Measurements from ENCODE around the gene METTL18.

The METTL18 gene

DNA sequence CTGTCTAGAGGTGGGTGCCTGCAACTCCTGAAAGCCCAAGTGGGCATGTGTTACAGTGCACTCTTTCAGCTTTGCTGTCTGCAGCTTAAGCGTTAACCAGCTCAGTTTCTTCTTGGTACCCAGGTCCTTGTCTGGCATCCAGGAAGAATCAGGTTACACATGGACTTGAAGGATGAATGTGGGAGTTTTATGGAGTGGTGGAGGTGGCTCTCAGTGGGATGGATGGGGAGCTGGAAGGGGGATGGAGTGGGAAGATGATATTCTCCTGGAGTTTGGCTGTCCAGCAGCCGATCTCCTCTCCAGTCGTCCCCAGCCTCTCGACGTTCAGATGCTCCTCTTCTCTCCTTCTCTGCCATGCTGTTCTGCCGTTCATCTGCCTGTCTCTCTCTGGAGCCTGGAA is 9.4 kb downstream of the METTL18 start:
- DNase-seq (ENCODE audit: low read depth in 2 of 2) = no peak

DNA sequence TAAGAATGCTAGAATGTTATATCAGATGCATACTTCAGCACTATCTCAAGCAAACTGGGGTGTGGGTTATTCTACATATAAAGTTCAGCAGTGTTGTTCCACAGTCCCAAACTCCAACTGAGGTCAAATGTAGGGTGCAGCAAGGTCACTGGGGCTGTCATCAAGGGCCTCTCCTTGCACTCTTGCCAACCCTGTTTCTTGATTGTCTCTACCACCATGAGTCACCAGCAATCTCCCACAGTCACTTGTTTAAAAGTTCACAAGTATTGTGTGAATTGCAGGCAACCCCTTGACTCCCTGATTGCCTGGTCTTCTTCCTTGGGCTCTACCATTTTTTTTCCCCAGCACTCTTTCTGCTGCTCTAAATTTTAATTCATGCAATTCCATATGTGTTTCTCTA is 10.6 kb downstream of the METTL18 start:
- DNase-seq (ENCODE audit: low read depth in 2 of 2) = no peak

DNA sequence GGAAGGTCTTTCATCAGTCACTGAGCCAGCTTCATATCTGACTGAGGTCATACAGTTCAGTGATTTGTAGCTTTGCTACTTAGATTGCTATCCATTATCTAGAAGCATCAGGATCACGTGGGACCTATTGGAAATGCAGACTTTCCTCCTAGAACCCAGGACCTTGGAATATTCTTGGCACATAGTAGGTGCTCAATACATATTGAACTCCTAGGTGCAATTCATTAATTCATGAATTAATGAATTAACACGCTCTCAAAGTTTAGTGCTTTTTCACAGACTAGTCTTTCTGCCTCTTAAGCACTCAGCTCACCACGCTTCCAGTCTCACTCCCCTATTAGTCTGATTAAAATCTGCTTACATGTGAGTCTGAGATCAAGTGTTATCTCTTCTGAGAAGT is 12.1 kb downstream of the METTL18 start:
- DNase-seq (ENCODE audit: low read depth in 2 of 2) = no peak

DNA sequence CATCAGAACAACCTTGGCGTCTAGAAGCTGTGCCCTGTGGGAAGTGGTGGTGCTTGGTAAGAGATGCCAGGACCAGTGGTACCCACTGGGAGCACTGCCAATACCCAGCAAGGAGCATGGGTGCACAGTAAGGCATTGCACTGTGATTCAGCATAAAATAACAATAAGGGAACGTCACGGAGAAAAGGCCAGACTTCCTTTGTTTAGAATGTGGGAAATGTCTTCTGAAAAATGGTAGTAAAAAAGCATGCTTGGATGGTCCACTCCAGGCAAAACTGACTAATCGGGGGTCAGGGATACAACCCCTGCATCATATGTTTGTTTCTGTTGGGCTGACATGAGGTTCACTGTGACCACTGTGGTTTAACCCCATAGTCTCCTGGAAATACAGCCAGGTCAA is 14.7 kb downstream of the METTL18 start:
- no peak for DNase-seq (ENCODE audit: low read depth in 2 of 2)

DNA sequence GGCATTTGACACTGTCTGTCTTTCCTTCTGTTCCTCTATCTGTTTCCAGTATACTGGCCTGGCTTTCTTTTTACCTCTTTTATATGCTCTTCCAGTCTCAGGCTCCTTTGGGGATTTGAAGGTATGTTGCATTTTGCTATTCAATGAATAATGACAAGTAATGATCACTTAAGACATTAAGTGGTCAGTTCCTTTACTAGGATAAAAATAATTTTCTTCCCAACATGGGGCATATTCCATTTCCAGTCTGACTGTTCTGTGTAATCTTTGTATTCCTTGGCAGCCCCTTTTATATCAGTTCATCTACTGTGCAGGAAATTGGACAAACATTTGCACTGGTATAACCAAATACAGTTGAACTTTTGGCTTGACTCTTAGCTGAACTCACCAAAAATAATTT is 15.6 kb downstream of the METTL18 start:
- DNase-seq (ENCODE audit: low read depth in 2 of 2) = no peak

DNA sequence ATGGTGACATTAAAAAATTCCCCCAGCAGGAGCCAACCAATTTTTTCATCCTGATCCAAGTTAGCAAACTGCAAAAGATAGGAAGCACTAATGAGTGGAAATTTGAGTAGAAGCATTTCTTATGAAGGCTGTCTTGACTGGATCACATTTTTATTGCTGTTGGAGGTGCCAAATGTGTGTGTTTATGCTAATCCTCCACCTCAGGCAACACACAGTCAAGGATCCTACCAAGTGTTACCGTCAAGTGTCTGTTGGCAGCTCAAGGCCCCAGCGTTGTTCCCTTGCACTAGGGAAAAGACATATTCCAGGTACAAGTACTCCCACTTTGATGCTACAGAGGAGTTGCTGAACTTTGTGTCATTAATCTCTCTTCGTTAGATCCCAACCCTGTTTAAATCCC is 18.3 kb downstream of the METTL18 start:
- DNase-seq (ENCODE audit: low read depth in 2 of 2) = no peak

DNA sequence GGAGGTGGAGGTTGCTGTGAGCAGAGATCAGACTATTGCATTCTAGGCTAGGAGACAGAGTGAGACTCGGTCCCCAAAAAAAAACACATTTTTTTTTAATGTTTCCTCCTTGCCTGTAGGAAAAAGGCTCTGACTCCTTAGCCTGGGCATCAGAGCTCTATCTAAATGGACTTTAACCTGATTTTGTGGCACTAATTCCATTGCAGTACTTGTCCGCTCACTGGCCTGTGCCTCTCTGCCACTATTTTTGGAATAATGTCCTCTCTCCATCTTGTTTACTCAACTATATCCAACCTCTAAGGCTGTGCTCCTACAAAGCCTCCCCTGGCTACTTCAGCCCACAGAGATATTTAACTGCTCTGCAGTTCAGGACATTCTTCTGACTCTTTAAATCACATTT is 26.5 kb downstream of the METTL18 start:
- DNase-seq (ENCODE audit: low read depth in 2 of 2) = no peak

DNA sequence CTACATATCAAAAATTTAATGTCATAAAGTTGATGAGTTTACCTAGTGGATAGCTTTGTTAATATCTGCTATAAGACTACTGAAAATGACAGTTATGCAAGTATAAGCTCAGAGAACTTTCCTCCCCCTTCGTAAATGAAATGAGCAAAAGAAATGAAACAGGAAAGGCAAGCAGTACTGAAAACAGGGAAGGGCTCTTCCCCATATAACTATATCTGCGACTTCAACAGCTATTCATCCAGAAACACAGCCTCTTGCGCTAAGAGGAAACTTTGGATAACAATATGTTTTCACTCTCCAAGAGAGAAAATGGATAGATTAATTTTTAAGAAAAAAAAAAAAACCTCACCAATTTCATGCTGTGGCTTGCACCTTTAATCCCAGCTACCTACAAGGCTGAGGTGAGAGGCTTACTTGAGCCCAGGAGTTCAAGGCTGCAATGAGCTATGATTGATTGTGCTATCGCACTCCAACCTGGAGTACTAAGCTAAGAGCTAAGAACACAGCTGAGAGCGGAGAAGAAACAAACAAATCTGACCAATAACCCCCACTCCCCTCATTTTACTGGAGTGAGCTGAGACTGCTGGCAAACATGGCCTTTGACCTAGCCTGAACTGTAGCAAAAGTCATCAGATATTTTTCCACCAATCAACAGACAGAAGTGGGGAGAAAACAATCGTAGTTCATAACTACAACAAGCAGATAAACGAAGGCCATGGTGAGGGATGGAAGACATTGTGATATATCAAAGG is 29.0 kb downstream of the METTL18 start:
- DNase-seq (ENCODE audit: low read depth in 2 of 2) = no peak

DNA sequence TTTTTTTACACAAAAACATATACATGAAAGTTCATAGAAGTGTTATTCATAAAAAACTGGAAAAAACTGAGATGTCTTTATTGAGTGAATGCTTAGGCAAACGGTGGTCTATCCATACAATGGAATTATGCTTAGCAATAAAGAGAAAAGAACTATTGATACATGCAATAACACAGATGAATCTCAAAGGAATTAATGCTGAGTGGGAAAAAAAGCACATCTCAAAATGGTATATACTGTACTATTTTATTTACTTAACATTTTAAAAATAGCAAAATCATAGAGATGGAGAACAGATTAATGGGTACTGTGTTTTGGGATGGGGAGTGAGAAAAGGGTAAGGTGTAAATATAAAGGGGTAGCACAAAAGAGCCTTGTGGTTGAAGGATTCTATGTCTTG is 29.8 kb downstream of the METTL18 start:
- DNase-seq (ENCODE audit: low read depth in 2 of 2) = no peak

DNA sequence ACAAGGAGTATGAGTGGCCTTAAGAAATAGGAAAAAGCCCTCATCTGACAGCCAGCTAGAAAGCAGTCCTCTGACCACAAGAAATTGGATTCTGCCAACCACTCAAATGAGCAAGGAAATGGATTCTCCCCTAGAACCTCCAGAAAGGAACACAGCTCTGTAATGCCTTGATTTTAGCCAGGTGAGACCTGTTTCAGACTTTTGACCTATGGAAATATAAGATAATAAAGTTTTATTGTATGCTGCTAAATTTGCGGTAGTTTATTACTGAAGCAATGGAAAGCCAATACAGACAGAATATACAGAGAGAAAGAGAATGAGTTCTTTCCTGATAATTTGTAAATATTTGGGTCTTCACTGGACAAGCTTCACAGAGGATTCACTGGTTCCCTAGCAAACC is 32.0 kb downstream of the METTL18 start:
- DNase-seq (ENCODE audit: low read depth in 2 of 2) = no peak

DNA sequence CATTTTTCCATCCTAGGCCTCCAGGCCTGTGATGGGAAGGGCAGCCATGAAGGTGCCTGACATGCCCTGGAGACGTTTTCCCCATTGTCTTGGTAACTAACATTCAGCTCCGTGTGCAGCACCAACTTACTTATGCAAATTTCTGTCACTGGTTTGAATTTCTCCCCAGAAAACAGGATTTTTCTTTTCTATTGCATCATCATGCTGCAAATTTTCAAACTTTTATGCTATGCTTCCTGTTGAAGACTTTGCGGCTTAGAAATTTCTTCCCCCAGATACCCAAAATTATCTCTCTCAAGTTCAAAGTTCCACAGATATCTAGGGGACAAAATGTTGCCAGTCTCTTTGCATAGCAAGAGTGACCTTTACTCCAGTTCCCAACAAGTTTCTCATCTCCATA is 35.7 kb downstream of the METTL18 start:
- DNase-seq (ENCODE audit: low read depth in 2 of 2) = no peak

DNA sequence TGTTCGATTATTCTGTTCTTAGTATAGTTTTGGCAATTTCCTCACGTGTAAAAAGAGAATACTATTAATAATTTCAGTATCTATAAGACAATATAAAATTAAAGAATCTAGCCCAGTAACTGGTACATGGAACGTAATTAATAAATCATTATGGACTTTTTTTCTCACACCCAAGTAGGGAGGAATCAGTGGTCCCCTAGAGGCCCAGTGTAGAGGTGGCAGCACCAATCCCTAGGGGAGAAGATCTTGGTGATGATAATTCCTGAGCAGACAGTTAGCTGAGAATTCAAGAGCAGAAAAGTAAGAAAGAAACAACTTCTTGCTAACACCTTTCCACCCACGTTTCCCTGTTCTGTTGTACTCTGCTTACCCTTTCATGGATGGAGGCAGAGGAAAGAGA is 41.2 kb downstream of the METTL18 start:
- no peak for DNase-seq (ENCODE audit: low read depth in 2 of 2)

DNA sequence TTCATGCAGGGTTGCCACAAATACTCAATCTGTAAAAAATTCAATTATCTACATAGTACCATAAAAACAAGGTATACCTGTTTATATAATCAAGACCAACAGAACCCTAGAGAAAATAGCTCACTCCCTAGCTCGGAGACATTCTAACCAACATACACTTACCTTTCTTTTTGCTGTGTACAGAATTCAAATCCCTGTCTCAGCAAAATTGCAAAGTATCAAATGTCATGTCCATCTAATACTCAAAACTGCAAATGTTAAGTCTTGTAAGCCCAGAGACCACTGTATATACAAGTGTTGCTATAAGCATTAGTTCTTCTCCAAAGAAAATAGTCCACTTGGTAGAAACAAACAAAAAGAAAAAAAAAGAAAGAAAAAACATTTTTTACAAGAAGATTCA is 44.7 kb downstream of the METTL18 start:
- no peak for DNase-seq (ENCODE audit: low read depth in 2 of 2)

DNA sequence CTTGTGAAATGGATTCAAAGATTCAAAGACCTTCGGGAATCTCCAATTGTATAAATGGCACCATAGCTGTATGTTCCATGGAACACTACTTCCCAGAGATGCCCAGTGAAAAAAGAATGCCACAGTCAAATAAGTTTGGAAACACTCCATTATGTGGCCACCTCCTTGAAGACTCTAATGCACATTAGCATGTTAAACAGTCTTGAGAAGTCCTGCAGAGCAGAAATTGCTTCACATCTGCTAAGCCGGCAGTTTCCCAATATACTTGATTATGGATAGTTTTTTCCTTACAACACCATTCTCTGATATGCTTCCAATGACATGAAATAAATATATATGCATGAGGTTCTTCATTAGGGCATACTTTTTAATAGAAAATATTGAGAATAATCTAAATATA is 48.2 kb downstream of the METTL18 start:
- no peak for DNase-seq (ENCODE audit: low read depth in 2 of 2)

DNA sequence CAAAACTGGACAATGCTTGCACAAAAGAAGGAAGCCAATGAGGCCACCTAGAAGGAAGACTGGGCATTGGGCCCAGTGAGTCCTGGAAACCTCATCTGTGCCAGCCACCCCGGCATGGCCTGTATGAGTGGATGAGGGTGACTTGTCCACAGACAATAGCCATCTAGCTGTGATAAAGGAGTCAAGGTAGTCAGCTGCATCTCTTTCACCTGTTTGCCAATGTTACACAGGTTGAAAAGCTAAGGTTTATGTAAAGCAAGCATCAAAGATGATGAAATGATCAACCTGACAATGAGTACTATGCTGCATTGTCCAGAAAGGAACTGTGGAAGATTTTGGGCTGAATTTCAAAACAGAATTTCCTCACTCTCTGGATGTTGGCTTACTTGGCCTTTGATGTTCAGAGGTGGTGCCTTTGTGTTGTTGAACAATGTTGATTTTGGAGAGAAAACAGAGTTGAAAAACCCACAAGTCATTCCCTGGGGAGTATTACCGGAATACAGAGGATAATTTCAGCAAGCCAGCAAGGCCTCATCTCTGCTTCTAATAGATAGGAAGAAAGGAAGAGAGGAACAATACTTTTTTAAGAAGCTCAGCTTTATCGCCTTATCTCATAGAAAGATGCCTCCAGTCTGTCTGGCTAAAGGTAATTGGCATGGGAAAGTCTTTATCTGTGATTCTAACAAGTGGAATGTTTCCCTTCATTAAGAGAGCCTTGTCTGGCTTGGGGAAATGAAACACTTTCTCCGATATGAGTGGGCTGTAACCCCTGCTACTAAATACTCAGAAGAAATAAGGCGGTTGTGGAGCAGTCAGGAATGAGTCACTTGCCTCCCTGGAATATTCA is 49.5 kb downstream of the METTL18 start:
- DNase-seq (ENCODE audit: low read depth in 2 of 2) = no peak
